OCI-LY3 (cell line): ENCODE measurements around the gene GABRB3.

Source experiments
- EZH2phosphoT487 ChIP-seq: fragments of 200-600 bp; shearing (Covaris generic); IDR thresholded peaks from 2 replicates; pipeline ENCODE4 v1.6.1; 2018; ENCODE audit warnings: antibody characterized with exemption, mixed run types, low read depth
- TF ChIP-seq, protein P1 (sequence below): fragments of 200-600, 300-600 bp; sonication (generic); IDR thresholded peaks from 2 replicates; pipeline ENCODE4 v1.5.1; 2014; ENCODE audit warnings: antibody characterized with exemption, low read length, low read depth

DNA sequence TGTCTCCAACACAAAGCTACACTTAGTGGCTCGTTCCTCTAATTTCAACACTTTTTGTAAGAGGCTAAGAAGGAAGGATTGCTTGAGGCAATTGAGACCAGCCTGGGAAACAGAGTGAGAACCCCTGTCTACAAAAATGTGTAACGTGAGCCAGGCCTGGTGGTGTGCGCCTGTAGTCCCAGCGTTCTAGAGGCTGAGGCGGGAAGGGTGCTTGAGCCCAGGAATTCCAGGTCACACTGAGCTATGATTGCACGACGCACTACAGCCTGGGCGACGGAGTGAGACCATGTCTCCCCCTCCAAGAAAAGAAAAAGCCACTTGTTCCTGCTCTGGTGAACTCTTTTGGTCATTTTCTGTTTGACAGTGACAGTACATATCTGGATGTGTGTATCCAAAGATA is 127.9 kb downstream of the GABRB3 start:
- no peak for TF ChIP-seq EZH2phosphoT487
- TF ChIP-seq, protein P1, sequence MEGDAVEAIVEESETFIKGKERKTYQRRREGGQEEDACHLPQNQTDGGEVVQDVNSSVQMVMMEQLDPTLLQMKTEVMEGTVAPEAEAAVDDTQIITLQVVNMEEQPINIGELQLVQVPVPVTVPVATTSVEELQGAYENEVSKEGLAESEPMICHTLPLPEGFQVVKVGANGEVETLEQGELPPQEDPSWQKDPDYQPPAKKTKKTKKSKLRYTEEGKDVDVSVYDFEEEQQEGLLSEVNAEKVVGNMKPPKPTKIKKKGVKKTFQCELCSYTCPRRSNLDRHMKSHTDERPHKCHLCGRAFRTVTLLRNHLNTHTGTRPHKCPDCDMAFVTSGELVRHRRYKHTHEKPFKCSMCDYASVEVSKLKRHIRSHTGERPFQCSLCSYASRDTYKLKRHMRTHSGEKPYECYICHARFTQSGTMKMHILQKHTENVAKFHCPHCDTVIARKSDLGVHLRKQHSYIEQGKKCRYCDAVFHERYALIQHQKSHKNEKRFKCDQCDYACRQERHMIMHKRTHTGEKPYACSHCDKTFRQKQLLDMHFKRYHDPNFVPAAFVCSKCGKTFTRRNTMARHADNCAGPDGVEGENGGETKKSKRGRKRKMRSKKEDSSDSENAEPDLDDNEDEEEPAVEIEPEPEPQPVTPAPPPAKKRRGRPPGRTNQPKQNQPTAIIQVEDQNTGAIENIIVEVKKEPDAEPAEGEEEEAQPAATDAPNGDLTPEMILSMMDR = no peak
